ENCODE measurements around the gene RUVBL2. TPM values are rescaled to one million over a fixed set of nuclear protein-coding genes. Genes with fewer than 3 reads are reported as not detected.
A peak's percentile ranks its signal among the peaks of the same experiment; 100 is the strongest.
"Not testable (repeated sequence)": the region's sequence is repeated elsewhere in the genome, so short reads cannot be mapped to it uniquely, and the experiment has no call there.

RUVBL2 gene
- total RNA-seq, 4 donors from 2014 or later: 69.4 to 96.5 (median 84.2) TPM

GRCh38 chr19:49049834-49050233, 56.1 kb downstream of the RUVBL2 start:
- H3K27me3 ChIP-seq: not testable (repeated sequence)

GRCh38 chr19:49050376-49051033, 56.8 kb downstream of the RUVBL2 start:
- H3K4me3 ChIP-seq, H3K9me3 ChIP-seq, H3K27ac ChIP-seq, H3K27me3 ChIP-seq, ATAC-seq, H3K36me3 ChIP-seq, H3K4me1 ChIP-seq: not testable (repeated sequence)
- WGBS, 2 donors (ENCODE audit: low coverage in 1 of 2): 59 to 92% methylated on average over 2 of the region's 24 CpGs

More at GRCh38 chr19:49049834-49050233, 56.1 kb downstream of the RUVBL2 start:
- not testable (repeated sequence) for H3K4me1 ChIP-seq, ATAC-seq, H3K27ac ChIP-seq, H3K9me3 ChIP-seq, H3K36me3 ChIP-seq, H3K4me3 ChIP-seq
- WGBS, 2 donors (ENCODE audit: low coverage in 1 of 2): no CpG with 5 or more reads among the region's 4 CpGs

- H3K9me3 ChIP-seq: no peaks in the 10 kb centered on the region
- no peak for TF ChIP-seq POLR2AphosphoS5 (IDR thresholded peaks at IDR 0.05)
- TF ChIP-seq CTCF (IDR thresholded peaks at IDR 0.05): peak in 2 of 4 experiments; percentile 39 to 59
- peaks cover 0 to 25% (median 16%) of the 10 kb centered on the region in 3 donors for H3K4me1 ChIP-seq
- H3K4me3 ChIP-seq: peak overlapping the region; percentile 28 to 58
- peaks cover 36% of the 10 kb centered on the region for H3K27me3 ChIP-seq
- H3K27ac ChIP-seq: peak overlapping the region in 1 of 4 donors; percentile 43
- ATAC-seq: peak; percentile 85
- 0% methylated on average over 1 of the region's 63 CpGs; no CpG with 5 or more reads in 1 of the 2 donors for WGBS, 2 donors (ENCODE audit: low coverage in 1 of 2)
- H3K36me3 ChIP-seq: no peaks in the 10 kb centered on the region
These were observed 62.6 kb downstream of the RUVBL2 start for GRCh38 chr19:49056101-49056901.

- not testable (repeated sequence) for ATAC-seq, H3K27ac ChIP-seq, H3K9me3 ChIP-seq, H3K36me3 ChIP-seq
- peak overlapping the region; percentile 22 to 58 for H3K4me3 ChIP-seq
- WGBS, 2 donors (ENCODE audit: low coverage in 1 of 2): 5 to 6% methylated on average over 3 to 11 of the region's 34 CpGs
- H3K27me3 ChIP-seq: peaks cover 43% of the 10 kb centered on the region
- peaks cover 0 to 25% (median 16%) of the 10 kb centered on the region in 3 donors for H3K4me1 ChIP-seq
These were observed 63.4 kb downstream of the RUVBL2 start for GRCh38 chr19:49056902-49057596.

GRCh38 chr19:49057636-49058234, 64.0 kb downstream of the RUVBL2 start, which contains the start of gene CGB7:
Gene CGB7, minus strand, starts transcription at chr19:49057749. Its CDS starts 2,374 bp downstream, at chr19:49055375.
- Histone ChIP-seq H3K27me3 (peaks cover 50% of the 10 kb centered on the region), H3K4me1 (peaks cover 0 to 25% (median 16%) of the 10 kb centered on the region in 3 donors), H3K9me3 (no peaks in the 10 kb centered on the region), H3K36me3 (no peaks in the 10 kb centered on the region), H3K27ac (no peak within 1 kb of the TSS), H3K4me3 (peak within 1 kb of the TSS; percentile 22 to 58)
- TF ChIP-seq CTCF (IDR thresholded peaks at IDR 0.05) (no peak), POLR2AphosphoS5 (IDR thresholded peaks at IDR 0.05) (no peak), EP300 (IDR thresholded peaks at IDR 0.05) (no peak), POLR2A (IDR thresholded peaks at IDR 0.05) (no peak)
- 0 to 5% methylated on average over 9 to 14 of the region's 38 CpGs for WGBS, 2 donors (ENCODE audit: low coverage in 1 of 2)
- ATAC-seq: peak; percentile 69

GRCh38 chr19:49058562-49058961, 64.9 kb downstream of the RUVBL2 start:
- Histone ChIP-seq H3K4me1 (peaks cover 0 to 25% (median 16%) of the 10 kb centered on the region in 3 donors), H3K4me3 (no peak overlapping the region), H3K9me3 (no peaks in the 10 kb centered on the region), H3K36me3 (no peaks in the 10 kb centered on the region), H3K27ac (no peak overlapping the region), H3K27me3 (peaks cover 58% of the 10 kb centered on the region)
- no peak for ATAC-seq
- TF ChIP-seq CTCF (IDR thresholded peaks at IDR 0.05) (no peak), POLR2A (IDR thresholded peaks at IDR 0.05) (no peak), POLR2AphosphoS5 (IDR thresholded peaks at IDR 0.05) (no peak), EP300 (IDR thresholded peaks at IDR 0.05) (no peak)
- WGBS, 2 donors (ENCODE audit: low coverage in 1 of 2): 20% methylated on average over 3 of the region's 10 CpGs; no CpG with 5 or more reads in 1 of the 2 donors

All from gastroesophageal sphincter (tissue), 4 donors.